ENCODE results near the gene HOXD8.

GRCh38 chr2:176142281-176142680, 12.8 kb downstream of the HOXD8 start:
- TF ChIP-seq, protein P1, sequence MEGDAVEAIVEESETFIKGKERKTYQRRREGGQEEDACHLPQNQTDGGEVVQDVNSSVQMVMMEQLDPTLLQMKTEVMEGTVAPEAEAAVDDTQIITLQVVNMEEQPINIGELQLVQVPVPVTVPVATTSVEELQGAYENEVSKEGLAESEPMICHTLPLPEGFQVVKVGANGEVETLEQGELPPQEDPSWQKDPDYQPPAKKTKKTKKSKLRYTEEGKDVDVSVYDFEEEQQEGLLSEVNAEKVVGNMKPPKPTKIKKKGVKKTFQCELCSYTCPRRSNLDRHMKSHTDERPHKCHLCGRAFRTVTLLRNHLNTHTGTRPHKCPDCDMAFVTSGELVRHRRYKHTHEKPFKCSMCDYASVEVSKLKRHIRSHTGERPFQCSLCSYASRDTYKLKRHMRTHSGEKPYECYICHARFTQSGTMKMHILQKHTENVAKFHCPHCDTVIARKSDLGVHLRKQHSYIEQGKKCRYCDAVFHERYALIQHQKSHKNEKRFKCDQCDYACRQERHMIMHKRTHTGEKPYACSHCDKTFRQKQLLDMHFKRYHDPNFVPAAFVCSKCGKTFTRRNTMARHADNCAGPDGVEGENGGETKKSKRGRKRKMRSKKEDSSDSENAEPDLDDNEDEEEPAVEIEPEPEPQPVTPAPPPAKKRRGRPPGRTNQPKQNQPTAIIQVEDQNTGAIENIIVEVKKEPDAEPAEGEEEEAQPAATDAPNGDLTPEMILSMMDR (IDR thresholded peaks at IDR 0.05; ENCODE audit: insufficient read depth, low read length, poor library complexity, severe bottlenecking), result no peak
- no peak for TF ChIP-seq EZH2phosphoT487 (conservative IDR thresholded peaks at IDR 0.05; ENCODE audit: low read length)
